BJ (cell line): ENCODE data around the gene HTRA3. TPM values are rescaled to one million over a fixed set of nuclear protein-coding genes. Genes with fewer than 3 reads are reported as not detected.

Experiments
- CTCF ChIA-PET: fragments of 350-600 bp; formaldehyde crosslinking; extraction: SDS; loops from one replicate; lab custom pipeline; 2021; ENCODE audit warnings: antibody characterized with exemption, inconsistent platforms; lab: Yijun Ruan, JAX
- POLR2A ChIA-PET: fragments of 300-600 bp; sonication (Branson Sonifier 250); formaldehyde crosslinking; extraction: SDS; loops from one replicate; lab custom pipeline; 2021; ENCODE audit warnings: antibody characterized with exemption; lab: Charles Lee
- DNase-seq: peaks from one replicate; pipeline ENCODE4 v3.0.0-alpha.2; 2011; ENCODE audit warnings: low read depth
- H3K27me3 ChIP-seq: 2 replicates; pipeline ENCODE4 v1.6.0; 2011; ENCODE audit warnings: low read length; ENCODE audit not compliant: control insufficient read depth, insufficient read depth
- H3K36me3 ChIP-seq: 2 replicates; pipeline ENCODE4 v1.5.1; 2011; ENCODE audit warnings: low read length; ENCODE audit not compliant: control insufficient read depth, insufficient read depth
- H3K4me3 ChIP-seq: 2 replicates; pipeline ENCODE4 v1.5.1; 2011; ENCODE audit warnings: low read depth, mild to moderate bottlenecking, control low read depth, low read length
- polyA plus RNA-seq: library from polyadenylated mRNA; depleted of rRNA; stranded (reverse); fragments of >200 nt; gene quantifications from 2 replicates; pipeline ENCODE4 v1.2.3, GENCODE V29; 2011
- TF ChIP-seq, protein P1 (sequence below): IDR thresholded peaks from 2 replicates; pipeline ENCODE4 v1.5.1; 2011; ENCODE audit warnings: low read depth, mild to moderate bottlenecking, control low read depth, inconsistent platforms, low read length, moderate library complexity; ENCODE audit not compliant: insufficient read depth

The HTRA3 gene
- polyA plus RNA-seq, 1 experiment = 5.7 TPM

DNA sequence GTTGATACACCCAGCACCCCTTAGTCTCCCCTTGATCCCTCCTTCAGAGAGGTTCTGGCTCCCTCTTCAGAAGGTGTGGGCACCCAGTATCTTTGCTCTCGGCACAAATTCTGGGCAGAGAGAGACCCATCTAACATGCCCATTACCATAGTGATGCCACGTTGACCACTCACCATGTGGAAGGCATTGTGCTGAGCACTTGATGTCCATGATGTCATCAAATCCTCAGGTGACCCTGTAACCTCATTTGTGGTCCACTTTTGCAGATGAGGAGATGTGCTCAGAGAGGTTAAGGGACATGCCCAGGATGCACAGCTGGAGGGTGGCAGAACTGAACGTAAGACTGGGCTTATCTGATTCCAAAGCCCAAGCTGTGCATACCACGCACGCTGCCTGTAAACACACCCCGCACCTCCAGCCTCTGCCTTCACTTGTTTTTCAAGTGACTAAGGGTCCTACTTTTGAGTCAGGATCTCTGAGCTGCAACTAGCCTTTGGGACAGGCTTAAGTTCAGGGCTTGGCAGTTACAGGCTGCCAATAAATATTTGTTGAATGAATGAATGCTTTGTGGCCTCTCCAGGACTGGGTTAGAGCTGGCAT, 55.2 kb downstream of the HTRA3 start:
- Histone ChIP-seq H3K36me3 (no peaks in the 10 kb centered on the region), H3K27me3 (no peaks in the 10 kb centered on the region; the same call in 1 of the 2 replicates), H3K4me3 (no peak overlapping the region)
- ChIA-PET CTCF (no interaction called here), POLR2A (no interaction called here)
- TF ChIP-seq, protein P1, sequence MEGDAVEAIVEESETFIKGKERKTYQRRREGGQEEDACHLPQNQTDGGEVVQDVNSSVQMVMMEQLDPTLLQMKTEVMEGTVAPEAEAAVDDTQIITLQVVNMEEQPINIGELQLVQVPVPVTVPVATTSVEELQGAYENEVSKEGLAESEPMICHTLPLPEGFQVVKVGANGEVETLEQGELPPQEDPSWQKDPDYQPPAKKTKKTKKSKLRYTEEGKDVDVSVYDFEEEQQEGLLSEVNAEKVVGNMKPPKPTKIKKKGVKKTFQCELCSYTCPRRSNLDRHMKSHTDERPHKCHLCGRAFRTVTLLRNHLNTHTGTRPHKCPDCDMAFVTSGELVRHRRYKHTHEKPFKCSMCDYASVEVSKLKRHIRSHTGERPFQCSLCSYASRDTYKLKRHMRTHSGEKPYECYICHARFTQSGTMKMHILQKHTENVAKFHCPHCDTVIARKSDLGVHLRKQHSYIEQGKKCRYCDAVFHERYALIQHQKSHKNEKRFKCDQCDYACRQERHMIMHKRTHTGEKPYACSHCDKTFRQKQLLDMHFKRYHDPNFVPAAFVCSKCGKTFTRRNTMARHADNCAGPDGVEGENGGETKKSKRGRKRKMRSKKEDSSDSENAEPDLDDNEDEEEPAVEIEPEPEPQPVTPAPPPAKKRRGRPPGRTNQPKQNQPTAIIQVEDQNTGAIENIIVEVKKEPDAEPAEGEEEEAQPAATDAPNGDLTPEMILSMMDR = no peak
- no peak for DNase-seq

DNA sequence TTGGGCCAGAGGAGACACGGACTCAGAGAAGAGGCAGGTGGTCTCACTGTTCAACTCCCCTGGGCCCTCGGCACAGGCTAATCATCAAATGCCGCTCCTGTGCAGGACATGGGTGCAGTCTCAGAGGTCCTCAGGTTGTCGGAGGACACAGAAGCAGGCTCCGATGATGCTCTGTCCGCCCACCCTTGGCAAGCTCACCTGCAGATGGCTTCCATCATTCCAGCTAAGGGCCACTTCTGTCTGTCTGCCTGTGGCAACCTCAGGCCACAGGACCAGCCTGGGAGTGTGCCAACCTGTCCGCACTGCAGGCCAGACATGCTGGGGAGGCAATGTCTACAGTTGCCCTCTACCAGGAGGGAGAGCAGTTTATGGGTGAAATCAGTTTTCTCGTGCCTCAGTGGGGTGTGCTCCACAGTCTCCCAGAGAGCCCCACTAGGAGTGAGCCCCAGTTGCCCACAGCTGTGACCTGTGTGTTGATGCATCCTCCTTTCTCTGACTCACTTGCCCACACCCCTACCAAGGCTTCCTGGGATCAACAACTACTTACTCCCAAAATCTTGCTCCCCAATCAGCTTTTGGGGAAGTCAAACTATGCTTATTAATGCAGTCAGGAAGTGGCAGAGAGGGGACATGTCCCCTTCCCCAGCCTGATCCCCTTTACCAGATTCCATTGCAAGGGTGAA, 55.9 kb downstream of the HTRA3 start:
- DNase-seq = no peak
- ChIA-PET CTCF (no interaction called here), POLR2A (no interaction called here)
- TF ChIP-seq, protein P1 = no peak
- H3K4me3 ChIP-seq = no peak overlapping the region
- H3K27me3 ChIP-seq = no peaks in the 10 kb centered on the region; the same call in 1 of the 2 replicates
- no peaks in the 10 kb centered on the region for H3K36me3 ChIP-seq

DNA sequence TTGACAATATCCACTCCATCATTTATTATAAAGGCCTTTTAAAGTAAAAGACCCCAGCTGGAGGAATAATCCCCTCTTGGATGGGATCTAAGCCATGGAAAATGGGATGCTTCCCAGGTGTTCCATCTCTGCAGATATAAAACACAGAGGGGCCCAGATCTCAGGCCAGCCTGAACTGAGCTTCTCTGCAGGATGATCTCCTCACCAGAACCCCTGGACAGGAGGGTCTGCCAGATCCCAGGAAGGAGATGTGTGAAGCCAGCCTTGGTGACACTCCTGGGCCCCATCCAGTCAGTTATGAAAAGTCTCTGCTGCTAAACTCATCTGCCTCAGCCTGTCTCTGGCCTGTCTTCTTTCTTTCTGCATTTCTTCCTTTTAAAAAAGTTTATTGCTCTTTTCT, 56.7 kb downstream of the HTRA3 start:
- H3K4me3 ChIP-seq = no peak overlapping the region
- DNase-seq = no peak
- POLR2A ChIA-PET = no interaction called here
- no peaks in the 10 kb centered on the region; the same call in 1 of the 2 replicates for H3K27me3 ChIP-seq
- TF ChIP-seq, protein P1 = no peak
- no peaks in the 10 kb centered on the region for H3K36me3 ChIP-seq
- CTCF ChIA-PET = no interaction called here

DNA sequence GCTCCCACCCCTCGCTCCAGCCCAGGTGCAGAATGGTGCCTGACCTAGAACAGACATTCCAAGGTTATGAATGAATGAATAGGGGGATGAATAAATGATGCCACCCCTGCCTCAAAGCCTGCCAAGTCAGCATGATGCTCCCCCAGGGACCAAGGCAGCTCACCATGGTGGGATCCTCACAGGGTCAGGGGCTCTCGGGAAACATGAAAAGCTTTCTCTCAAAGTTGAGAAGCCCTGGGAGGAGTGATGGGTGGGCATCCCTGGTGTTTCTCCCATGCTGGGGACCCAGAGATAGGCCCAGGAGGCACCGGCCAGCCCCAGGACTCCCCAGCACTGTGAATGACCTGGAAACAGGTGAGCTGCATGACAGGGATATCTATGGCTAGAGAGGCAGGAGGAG, 58.9 kb downstream of the HTRA3 start:
- Histone ChIP-seq H3K4me3 (no peak overlapping the region), H3K36me3 (no peaks in the 10 kb centered on the region), H3K27me3 (no peaks in the 10 kb centered on the region; the same call in 1 of the 2 replicates)
- TF ChIP-seq, protein P1 = no peak
- ChIA-PET CTCF (interaction anchor here (1.1 to 1.4 kb wide), 2 partner anchors 18 to 86 kb away, joined by 4 read pairs; no protein-coding TSS in a partner anchor), POLR2A (no interaction called here)
- no peak for DNase-seq

DNA sequence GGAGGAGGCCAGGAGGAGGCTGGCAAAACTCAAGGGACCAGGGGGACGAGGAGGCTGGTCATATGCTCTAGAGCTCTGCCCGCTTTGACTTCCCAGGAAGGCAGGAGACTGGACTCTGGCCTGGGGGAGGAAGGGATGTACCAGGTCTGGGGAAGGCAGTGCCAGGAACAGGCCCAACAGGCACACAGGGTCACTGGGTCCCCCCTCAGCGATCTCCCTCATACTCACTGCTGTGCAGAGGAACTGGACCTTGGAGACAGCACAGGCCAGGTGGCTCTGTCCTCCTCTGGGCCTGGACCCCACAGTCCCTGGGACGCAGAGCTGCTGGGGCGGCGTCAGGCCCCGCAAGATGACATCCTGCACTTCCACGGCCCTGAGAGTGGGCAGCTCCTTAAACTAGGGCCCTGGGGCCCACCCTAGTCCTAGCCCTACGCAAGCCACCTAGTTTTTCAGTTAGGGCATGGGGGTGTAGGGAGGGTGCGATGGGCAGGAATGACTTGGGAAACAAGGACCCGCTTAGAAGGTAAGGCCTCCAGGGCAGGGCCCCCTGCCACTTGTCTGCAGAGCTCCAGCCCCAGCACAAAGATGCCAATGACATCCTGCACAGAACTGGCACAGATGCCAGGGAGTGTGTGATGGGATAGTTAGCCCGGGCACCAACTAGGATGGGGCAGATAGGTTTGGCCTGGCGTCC, 59.5 kb downstream of the HTRA3 start:
- Histone ChIP-seq H3K4me3 (no peak overlapping the region), H3K36me3 (no peaks in the 10 kb centered on the region), H3K27me3 (no peaks in the 10 kb centered on the region; the same call in 1 of the 2 replicates)
- ChIA-PET CTCF (interaction anchor here (1.1 to 1.4 kb wide), 2 partner anchors 18 to 87 kb away, joined by 4 read pairs; no protein-coding TSS in a partner anchor), POLR2A (no interaction called here)
- DNase-seq = no peak
- TF ChIP-seq, protein P1 = no peak
